GM10248 (cell line): ENCODE data around the gene ERG.

Experiments
- CTCF ChIA-PET: fragments of 300-600 bp; sonication (Branson Sonifier 250); formaldehyde crosslinking; extraction: SDS; loops from one replicate; lab custom pipeline; 2021; ENCODE audit warnings: antibody characterized with exemption; lab: Yijun Ruan, JAX
- POLR2A ChIA-PET: fragments of 350-650 bp; sonication (Branson Sonifier 250); formaldehyde crosslinking; extraction: SDS; loops from one replicate; lab custom pipeline; 2020; ENCODE audit warnings: antibody characterized with exemption; lab: Yijun Ruan, JAX
- DNase-seq: peaks from one replicate; pipeline ENCODE4 v3.0.0; 2012; ENCODE audit errors: extremely low spot score
- TF ChIP-seq, protein P1 (sequence below): IDR thresholded peaks from 2 replicates; pipeline ENCODE4 v1.5.1; 2012; ENCODE audit warnings: mild to moderate bottlenecking, low read depth; ENCODE audit errors: extremely low read depth, missing control alignments, control extremely low read depth

ERG gene

GRCh38 chr21:38472412-38473108, 25.7 kb downstream of the ERG start:
- CTCF ChIA-PET = no interaction called here
- no peak for DNase-seq
- POLR2A ChIA-PET = no interaction called here
- TF ChIP-seq, protein P1, sequence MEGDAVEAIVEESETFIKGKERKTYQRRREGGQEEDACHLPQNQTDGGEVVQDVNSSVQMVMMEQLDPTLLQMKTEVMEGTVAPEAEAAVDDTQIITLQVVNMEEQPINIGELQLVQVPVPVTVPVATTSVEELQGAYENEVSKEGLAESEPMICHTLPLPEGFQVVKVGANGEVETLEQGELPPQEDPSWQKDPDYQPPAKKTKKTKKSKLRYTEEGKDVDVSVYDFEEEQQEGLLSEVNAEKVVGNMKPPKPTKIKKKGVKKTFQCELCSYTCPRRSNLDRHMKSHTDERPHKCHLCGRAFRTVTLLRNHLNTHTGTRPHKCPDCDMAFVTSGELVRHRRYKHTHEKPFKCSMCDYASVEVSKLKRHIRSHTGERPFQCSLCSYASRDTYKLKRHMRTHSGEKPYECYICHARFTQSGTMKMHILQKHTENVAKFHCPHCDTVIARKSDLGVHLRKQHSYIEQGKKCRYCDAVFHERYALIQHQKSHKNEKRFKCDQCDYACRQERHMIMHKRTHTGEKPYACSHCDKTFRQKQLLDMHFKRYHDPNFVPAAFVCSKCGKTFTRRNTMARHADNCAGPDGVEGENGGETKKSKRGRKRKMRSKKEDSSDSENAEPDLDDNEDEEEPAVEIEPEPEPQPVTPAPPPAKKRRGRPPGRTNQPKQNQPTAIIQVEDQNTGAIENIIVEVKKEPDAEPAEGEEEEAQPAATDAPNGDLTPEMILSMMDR = no peak

DNA sequence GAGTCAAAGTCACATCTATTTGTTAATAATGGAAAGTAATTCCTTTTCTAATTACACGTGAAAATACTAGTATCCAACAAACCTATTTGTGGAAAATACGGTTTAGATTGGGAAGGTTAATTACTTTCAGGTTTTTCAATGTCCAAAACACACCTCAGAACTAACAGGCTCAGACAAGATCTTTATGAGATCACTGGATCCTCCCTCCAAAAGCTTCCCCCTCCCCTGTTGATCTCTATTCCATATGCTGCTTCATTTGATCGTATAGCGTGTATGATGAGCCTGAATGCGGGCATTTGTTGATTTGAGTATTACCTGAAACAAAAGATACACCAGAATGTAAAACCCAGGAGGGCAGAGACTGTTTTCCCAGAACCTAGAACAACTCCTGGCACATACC, 26.5 kb downstream of the ERG start:
- TF ChIP-seq, protein P1 = no peak
- CTCF ChIA-PET = no interaction called here
- POLR2A ChIA-PET = no interaction called here
- no peak for DNase-seq

DNA sequence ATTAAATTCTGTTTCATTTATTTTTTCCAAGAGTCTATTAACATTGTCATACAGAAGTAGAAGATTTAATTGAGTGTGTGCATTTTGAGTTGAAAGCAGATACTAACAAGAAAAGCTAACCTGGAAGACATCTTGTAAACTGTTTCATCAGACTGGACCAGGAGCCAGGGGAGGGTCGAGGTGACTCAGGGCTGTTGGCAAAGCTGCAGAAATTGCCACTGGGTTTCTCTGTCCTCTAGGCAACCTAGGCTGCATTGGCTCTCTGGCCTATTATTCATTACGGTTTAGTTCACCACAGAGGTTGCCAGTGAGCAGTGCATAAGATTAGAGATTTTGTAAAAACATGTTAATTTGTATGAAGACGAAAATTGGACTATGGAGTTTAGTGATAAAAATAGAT, 27.5 kb downstream of the ERG start:
- TF ChIP-seq, protein P1 = no peak
- ChIA-PET POLR2A (no interaction called here), CTCF (interaction anchor here (1.1 kb wide), 1 partner anchor 12 kb away, joined by 3 read pairs; no protein-coding TSS in a partner anchor)
- no peak for DNase-seq

DNA sequence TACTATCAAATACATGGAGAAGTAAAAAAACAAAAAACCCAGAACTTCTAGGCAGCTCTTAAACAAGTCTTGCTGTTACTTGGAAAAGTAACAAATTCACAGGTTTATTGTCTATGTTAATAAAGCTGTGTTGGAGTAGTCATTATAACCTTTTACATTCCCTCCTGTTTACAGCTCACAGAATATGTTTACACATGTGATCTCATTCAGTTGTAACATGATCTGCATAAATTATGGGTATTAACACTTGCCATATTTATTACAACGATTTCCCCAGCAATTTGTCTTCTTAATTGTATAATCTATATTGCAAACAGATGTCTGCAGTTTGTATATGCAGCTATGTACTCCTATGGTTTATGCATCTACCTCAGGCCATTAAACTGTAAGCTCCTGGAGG, 28.6 kb downstream of the ERG start:
- ChIA-PET POLR2A (no interaction called here), CTCF (interaction anchor here (1.1 kb wide), 1 partner anchor 9 kb away, joined by 3 read pairs; no protein-coding TSS in a partner anchor)
- TF ChIP-seq, protein P1 = no peak
- DNase-seq = no peak

DNA sequence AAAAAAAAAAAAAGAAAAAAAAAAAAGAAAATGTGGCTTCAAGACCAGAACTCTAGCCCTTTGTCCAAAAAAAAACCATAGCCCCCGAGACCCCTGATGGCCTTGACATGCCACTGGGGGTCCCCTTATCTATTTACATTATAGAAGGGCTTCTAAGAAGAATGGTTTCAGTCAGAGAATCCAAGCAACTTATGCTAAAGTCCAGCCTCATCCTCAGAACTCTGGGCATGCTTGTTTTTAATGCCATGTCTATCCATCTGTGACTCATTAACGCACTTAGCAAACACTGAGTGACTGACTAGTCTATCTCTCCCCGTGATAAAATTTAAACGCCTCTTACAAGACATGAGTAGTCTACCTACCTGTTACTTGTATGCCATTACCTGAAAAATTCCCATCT, 29.3 kb downstream of the ERG start:
- POLR2A ChIA-PET = no interaction called here
- TF ChIP-seq, protein P1 = no peak
- no peak for DNase-seq
- CTCF ChIA-PET = no interaction called here

- ChIA-PET POLR2A (no interaction called here), CTCF (no interaction called here)
- TF ChIP-seq, protein P1 = no peak
- DNase-seq = no peak
Measured at GRCh38 chr21:38467911-38468310, 30.4 kb downstream of the ERG start.

DNA sequence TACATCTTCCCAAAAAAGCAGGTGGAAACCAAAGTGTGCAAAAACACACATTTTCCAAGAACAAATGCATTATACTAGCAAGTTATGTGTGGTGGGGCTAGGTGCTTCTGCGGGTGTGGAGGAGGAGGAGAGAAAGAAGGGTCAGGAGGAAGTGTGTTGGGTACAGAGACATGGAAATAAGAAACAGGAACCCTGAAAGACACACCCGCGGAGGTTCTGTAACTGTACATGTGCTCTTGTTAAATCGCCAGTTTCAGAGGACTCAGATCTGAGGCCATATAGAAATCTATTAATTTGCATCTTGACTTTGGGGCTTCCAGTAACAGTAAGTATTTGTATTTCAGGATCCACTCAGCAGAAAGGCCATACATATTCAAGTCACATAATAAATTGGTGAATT, 30.9 kb downstream of the ERG start:
- ChIA-PET CTCF (no interaction called here), POLR2A (no interaction called here)
- no peak for DNase-seq
- TF ChIP-seq, protein P1 = no peak
